Activated T-helper 9 cell treated with anti-CD3 and anti-CD28 coated beads, Interleukin-2, amount 50 U/mL, for 16 hours (primary cell): ENCODE data around the gene SUGCT.

Source experiments
- DNase-seq: peaks from one replicate; pipeline ENCODE4 v3.0.0-alpha.2; 2020; ENCODE audit warnings: low read depth

Gene SUGCT

DNA sequence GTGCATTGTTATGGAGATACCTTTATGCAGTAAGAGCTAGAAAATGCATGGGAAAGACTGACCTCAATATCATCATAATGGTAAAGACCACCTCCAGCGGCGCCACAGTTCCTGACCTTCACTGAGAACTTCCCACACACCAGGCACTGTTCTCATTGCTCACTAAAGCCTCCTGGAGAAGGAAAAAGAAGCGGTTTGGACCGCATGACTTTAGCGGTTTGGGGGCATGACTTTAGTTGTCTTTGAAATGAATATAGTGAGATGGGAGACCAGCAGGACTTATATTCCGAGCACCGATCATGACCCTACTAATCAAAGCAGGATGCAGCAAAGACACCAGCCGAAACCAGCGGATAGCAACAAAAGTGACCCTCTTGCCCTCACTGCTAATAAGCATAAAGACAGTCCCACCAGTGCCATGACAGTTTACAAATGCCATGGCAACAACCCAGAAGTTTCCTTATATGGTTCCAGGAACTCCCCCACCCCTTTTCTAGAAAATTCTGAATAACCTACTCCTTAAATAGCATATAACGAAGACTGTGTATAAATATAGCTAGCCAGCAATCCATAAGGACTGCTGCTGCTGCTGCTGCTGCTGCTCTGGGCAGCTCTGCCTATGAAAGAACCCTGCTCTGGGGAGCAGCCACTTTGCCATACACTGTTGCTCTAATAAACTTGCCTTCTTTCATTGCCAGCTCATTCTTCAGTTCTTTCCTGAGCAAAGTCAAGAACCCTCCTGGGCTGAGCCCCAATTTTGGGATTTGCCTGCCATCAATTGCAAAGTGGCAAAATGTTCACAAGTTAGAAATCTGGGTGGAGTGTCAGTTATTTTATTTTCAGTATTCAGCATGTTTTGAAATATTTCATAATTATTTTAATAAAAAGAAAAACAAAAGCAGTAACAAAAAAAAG lies 694.1 kb downstream of the SUGCT start:
- DNase-seq = no peak

DNA sequence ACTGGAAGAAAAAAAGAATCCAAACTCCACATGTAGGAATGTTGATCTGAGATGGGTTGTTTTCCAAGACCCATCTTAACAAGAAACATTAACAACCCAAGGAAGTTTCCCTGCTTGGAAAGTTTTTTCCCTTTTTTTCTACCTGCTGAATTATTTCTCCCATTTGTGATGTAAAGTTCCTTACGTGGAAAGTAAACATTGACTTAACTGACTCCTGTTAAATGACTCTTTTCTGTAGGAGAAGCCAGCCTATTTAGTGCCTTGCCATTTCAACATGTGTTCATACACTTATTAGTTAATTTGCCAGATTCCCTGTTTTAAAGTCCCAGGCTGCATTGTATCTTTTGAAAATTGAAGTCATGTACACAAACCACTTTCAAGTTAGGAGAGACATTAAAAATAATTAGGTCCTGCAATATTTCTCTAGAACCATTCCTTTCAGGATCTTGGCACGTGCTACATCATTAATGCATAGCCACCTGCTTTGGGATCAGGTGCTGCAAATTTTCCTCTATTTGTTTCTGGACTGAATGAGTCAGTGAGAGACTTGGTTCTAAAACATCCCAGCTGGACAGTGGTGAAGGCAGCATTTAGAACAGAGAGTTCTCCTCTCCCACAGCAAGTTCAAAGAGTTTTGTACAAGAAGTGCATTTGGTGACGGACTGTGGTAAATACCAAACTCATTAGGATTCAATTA lies 698.5 kb downstream of the SUGCT start:
- no peak for DNase-seq

DNA sequence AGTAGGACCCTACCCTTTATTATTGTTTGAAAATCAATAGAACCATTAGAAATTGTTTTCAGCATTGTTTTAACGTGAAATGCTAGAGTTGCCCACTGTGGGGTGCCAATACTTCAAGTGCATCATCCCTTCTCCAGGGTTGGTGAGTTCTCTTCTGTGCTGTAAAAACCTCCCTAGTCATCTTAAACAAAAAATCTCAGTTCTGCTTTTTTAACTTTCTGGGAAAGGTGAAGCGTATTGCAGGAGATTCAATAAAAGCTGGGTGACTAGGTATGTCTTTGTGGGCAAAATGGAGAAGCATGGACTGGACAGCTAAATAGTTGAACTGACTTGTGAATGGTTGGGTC lies 699.1 kb downstream of the SUGCT start:
- DNase-seq = no peak

DNA sequence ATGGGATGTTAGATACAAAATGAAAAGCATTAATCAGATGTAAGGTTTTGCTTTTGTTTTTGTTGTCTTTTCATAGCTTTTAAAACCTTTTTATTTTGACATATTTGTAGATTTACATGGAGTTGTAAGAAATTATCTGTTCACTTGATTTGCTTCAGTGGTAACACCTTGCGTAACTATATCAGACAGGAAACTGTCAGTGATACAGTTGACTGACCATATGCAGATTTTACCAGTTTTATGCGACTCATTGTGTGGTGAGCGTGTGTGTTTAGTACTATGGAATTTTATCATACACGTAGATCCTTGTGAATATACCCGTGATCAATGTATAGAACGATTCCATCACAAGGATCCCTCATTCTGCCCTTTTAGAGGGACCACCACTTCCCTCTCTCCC lies 701.4 kb downstream of the SUGCT start:
- DNase-seq = no peak

DNA sequence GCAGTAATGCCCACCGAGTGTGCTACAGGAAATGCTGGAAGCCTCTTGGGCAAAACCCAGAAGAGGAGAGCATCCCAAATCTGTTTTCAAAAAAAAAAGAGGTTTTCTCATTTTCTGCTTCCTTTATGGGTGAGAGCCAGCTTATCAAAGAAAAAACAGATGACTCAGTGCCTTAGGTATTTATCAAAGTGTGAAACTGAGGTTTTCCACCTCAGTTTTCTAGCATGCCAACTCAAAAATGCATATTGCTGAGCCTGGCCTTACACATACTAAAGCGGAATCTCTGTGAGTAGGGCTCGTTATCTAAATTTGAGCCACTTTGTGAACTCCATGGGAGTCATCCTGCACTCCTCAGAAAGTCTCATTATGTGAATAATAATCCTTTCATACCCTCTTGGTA lies 705.1 kb downstream of the SUGCT start:
- no peak for DNase-seq

DNA sequence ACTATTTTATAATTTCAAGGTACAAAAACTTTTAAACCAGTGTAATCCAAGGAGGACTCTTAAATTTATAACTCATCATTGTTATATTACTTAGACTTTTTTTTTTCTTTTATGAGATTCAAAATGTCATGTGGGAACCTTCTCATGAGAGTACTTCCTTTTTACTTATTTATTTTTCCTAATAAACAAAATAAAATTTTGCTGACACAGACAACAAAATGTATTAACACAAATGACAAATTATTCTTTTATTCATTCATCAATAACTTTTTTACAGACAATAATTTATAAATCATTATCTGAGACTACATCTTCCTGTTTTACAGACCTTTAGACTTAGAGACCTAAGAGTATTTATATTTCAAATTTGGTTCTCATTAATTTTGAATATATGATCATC lies 706.2 kb downstream of the SUGCT start:
- DNase-seq = no peak

DNA sequence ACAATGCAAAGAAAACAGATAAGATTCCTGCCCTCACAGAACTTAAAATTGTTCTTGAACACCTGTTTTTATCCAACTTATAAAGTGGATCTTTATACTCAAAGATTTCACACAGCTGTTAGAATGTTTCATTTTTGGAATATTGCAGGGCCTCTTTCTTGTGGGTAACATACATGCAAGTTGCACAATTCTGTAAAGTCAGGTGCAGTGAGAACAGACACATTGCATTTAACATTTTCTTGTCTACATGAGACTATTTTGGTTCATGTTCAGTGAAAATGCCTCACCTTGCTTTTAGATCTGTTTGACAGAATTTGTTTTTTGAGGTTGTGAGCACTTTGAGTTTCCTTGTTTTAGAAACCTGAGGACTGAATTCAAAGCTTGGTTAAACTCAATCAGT lies 707.8 kb downstream of the SUGCT start:
- no peak for DNase-seq

DNA sequence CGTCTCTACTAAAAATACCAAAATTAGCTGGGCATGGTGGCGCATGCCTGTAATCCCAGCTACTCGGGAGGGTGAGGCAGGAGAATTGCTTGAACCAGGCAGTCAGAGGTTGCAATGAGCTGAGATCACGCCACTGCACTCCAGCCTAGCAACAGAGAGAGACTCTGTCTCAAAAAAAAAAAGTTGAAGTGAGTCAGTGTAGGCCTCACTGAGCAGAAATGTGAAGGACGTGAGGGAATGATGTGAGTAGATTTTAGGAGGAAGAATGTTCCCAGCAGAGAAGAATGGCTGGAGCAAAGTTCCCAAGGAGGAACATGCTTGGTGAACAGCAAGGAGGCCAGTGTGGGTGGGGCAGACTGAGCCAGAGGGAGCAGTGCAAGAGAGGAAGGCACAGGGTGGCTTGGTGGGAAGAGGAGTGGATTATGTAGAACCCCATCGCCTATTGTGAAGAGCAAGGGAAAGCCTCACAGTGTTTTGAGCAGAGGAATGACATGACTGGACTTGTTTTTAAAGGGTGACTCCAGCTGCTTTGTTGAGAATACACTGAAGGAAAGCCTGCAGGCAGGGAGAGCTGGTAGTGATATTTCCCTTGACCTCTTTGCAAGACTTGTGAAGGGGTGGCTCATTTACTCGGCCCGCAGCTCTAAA lies 708.7 kb downstream of the SUGCT start:
- DNase-seq = no peak

DNA sequence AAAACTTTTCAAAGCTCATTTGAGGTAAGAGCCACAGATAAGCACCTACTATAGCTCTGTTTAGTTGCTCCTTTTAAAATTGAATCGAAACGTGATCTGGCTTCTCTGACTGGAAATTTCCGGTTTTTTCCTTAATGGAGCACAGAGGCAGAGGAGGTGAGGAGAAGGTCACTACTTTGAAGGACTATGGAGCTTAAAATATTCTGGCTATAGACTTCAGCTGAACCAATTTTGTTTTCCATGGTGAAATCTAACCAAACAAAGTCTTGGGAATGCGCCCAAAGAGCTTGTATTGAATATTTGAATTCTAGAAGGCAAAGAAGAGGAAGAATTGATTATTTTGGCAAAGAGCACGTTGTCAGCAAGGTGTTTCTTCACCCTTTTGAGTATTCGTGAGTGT lies 711.1 kb downstream of the SUGCT start:
- DNase-seq = no peak

DNA sequence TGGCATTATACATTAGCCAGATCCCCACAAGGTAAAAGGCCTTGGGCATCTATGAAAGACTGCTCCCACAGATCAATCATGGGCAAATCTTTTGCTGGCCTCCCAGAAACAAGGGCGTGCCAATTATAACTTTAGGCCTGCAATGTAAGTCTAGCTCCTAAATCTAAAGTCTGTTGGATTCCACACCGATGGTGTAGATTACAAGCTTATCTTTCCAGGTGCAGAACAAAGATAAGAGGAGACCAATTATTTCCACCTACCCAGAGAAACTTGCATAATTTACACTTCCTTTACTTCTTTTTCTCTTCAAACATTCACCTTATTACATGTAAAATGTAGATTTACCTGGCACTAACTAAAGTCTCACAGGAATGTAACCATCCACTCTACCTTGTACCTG lies 713.1 kb downstream of the SUGCT start:
- DNase-seq = no peak

DNA sequence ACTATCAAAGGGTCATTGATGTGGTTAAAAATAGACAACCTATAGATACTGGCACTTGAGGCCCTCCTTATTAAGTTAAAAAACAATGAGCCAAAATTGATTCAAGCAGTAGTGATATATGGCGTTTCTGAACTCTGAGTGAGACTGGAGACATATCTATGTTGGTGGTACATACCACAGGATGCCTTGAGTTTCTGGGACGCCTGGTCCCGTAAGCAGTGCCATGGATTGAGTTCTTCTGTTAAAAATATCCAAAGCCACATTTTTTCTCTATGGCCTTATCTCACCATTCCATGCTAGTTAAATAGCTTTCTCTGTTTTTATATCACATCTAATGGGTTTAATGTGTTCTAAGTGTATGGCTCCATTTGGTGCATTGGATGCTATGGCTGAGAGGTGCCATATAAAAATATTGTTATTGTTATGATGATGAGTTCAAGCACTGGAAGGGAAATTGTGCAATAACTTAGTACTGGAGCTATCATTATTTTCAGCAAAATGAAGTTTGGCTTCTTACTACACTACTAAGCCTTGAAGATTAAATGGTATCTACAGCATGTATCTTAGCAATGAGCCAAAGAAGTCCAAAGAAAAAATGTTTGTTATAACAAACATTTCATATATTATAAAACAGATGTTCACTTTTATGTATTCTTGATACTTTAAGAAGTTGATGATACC lies 713.9 kb downstream of the SUGCT start:
- no peak for DNase-seq

DNA sequence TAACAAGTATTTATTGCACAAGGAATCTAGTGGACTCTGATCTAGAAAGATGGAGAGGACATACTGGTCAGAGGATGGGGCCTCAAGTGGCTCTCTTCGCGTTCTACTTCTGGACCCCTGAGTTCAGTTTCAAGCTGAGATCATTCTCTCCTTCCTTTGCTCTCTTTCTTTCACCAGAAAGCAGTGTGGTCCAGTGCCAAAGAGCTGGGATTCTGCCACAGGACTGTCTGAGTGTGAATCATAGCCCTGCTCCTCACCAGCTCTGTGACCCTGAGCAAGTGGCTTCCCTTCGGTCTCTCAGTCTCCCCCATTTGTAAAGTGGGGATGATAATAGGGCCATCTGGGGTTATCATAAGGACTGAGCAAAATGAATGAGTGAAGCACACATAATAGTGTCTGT lies 715.2 kb downstream of the SUGCT start:
- no peak for DNase-seq

DNA sequence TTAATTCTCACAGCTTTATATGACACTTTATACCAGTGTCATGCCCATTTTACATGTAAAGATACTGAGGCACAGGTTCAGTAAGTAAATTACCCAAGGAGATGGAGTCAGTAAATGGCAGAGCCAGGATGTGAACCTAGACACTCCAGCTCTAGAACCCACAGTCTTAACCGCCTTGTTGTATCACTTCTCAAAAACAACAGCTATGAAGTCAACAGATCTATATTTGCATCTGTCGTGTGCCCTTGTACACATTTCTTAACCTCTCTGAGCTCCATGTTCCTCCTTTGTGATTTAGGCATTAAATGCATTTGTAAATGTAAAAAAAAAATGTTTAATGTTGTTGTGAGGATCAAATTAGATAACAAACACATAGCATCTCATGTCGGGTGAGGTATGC lies 716.2 kb downstream of the SUGCT start:
- no peak for DNase-seq

DNA sequence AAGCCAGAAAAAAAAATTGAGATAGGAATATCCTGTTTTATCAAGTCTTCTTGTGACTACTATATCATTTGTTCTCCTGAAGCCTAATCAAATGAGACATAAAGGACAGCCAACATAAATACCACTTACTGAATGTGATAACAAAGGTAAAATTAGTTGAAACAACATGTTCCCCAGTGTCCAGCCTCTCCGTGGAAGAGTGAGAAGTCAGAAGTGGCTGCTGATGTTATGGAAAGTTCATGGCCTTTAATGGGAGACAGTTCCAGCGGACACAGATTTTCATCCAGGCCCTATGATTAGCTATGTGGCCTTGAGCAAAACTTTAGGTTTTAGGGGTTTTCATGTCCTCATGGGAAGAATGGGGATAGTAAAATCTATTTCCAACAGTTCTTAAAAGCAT lies 724.3 kb downstream of the SUGCT start:
- DNase-seq = no peak

DNA sequence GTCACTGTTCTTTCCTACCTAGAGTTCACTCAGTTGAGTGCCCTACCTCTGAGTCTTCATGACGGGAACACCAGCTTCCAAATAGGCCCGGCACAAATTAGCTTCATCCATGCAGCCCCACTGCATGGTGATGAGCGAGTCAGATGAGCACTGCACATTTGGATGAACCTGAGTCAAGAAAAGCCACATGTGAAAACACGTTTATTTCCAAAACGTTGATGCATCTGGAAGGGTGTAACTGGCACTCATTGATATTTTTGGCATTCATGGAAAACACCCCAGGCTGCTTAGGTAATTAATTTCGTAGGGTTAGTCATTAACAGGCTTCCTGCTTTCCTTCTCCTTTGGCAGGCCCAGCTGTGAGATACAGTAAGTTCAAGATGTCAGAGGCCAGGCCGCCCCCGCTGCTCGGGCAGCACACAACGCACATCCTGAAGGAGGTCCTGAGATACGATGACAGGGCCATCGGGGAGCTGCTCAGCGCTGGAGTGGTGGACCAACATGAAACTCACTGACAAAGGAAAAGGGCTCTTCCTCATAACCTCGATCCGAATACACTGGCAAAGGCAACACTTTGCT lies 725.2 kb downstream of the SUGCT start:
- DNase-seq = no peak

DNA sequence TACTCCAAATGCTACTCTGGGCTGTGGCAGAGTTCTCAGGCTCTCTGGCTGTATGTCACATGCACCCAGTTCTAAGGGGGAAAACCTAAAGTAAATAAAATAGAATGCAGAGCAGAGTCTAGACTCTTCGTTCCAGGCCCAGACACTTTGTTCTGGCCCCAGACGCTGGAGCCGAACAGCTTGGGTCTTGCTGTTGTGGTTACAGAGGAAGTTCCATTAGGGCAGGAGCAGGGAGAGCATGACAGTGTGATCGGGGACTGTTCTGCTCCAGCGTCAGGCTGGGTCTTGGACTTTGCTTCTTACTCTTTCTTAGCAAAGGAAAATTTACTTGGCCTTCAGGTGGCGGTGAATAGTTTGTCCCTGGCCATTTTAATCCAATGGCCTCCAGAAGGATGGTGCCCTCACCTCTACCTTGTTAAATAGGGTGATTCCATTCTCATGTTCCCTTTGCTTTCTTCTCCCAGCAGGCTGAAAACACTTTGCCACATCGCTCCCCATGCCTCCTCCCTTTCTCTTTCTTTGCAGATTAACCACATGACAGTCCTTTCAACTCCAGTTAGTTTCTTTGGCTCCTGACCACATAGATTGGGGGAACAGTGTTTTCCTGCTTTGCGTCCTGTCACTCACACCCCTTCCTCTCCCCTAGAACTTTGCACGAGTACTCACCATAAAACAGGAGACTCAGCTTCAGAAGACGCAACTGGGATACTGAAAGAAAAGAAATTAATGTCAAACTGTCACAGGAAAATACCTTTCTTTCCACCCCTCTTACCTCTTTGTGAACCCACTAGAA lies 730.8 kb downstream of the SUGCT start:
- no peak for DNase-seq

DNA sequence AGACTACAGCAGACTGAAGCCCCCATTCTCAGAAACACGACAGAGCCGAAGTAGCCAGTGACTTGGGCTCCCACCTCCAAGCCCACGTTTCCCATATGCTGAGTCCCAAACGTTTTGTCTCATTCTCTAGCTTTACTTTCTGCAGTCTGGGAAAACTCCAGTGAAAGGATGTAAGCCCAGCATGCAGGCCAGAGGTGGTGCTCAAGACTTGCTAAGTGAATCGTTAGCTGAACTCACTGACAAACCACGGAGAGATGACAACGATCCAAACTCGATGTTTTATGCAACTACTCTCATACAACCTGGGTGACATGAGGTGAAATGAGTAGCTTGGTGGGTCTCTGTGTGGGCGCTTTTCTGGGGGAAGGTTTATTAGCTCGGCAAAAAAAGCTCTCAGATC lies 731.8 kb downstream of the SUGCT start:
- DNase-seq = no peak

DNA sequence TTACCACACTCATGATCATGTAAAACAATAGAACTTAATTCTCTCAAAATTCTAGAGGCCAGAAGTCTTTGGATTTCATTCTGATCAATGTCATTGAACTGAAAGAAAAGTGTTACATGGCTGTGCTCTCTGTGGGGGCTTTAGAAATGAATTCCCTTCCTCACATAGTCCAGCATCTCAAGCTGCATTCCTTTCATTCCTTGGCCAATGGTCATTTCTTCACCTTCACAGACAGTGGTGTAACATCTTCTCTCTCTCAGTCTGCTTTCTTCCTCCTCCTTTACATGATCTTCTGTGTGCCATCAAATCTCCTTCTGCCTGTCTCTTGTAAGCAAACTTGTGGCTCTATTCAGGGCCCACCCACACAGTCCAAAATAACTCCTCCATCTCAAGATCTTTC lies 735.3 kb downstream of the SUGCT start:
- no peak for DNase-seq

DNA sequence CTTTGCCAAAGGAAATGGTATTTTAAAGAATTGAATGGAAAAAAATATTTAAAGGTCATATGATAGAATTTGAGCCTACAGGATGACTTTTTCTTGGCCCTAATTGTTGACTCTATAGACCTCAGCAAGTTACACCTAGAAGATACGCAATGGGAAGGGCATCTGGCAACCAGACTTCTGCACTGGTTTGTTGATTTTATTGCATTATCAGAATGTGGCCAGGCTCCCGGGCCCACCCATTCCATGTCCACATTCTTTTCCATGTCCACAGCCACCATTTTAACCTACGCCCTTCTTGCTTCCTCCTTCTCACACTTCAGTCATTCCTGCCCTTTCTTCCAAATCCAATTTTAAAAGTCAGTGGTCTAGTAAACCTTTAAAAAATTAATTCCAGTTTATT lies 738.4 kb downstream of the SUGCT start:
- DNase-seq = no peak

DNA sequence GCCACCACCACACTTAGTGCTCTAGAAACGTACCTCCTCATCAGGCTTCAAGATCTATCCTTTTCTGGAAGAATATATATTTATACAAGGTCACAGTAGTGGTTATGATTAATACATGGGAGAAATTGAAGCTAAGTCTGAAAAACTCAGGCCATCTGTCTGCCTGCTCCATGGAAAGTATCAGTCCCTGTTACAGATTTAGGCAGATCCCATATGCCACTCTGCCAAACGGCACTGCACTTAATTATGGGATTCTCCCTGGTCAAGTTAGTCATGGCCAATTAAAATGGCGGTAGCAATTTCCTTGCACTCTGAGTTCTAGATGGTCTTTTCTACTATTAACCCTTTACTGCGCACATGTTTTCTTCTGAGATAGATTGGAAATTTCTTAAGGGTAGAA lies 740.0 kb downstream of the SUGCT start:
- DNase-seq = no peak

DNA sequence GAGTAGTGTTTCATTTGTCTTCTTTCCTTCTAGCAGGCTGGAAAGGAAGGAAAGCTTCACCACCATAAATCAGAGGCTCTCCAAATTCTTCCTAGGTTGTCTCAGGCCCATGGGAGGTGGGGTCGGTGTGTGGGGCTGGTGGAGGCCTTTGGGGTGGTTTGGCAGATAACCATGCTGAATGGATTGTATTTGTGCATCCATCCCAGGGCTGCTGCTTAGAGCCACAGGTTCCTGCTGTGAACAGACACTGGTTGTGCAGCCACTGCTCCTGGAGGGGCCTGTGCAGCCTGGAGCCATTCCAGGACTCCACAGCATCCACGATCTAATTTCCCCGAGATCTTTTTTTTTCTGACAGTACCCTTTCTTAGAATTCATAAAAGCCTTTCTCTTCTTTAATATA lies 741.8 kb downstream of the SUGCT start:
- no peak for DNase-seq
